ENCODE data around the gene CLMP. TPM values are rescaled to one million over a fixed set of nuclear protein-coding genes. Genes with fewer than 3 reads are reported as not detected.

The CLMP gene
- total and polyA plus RNA-seq, 2 experiments from 2014 or later, result 2.1 to 8.4 TPM

- Histone ChIP-seq H3K4me3 (no peak overlapping the region), H3K36me3 (no peaks in the 10 kb centered on the region), H3K27me3 (no peaks in the 10 kb centered on the region), H3K27ac (peak overlapping the region; percentile 87), H3K9me3 (ENCODE audit: low read depth) (no peaks in the 10 kb centered on the region), H3K4me1 (ENCODE audit: low read depth) (no peaks in the 10 kb centered on the region)
- DNase-seq (ENCODE audit: low read depth in 1 of 2, low spot score in 1 of 2), result peak; percentile 68 to 94
- peak; percentile 94 for TF ChIP-seq CTCF (IDR thresholded peaks at IDR 0.05; ENCODE audit: low read depth, low read length)
Observed at GRCh38 chr11:123166071-123166559, 28.9 kb downstream of the CLMP start.

- DNase-seq (ENCODE audit: low read depth in 1 of 2, low spot score in 1 of 2), result no peak
- Histone ChIP-seq H3K9me3 (ENCODE audit: low read depth) (no peaks in the 10 kb centered on the region), H3K36me3 (no peaks in the 10 kb centered on the region), H3K27ac (peak overlapping the region; percentile 87), H3K4me1 (ENCODE audit: low read depth) (no peaks in the 10 kb centered on the region), H3K4me3 (no peak overlapping the region), H3K27me3 (no peaks in the 10 kb centered on the region)
- TF ChIP-seq CTCF (IDR thresholded peaks at IDR 0.05; ENCODE audit: low read depth, low read length), result no peak
Observed at GRCh38 chr11:123164732-123165450, 30.2 kb downstream of the CLMP start.

- TF ChIP-seq CTCF (IDR thresholded peaks at IDR 0.05; ENCODE audit: low read depth, low read length), result peak; percentile 31
- no peak overlapping the region for H3K4me3 ChIP-seq
- H3K9me3 ChIP-seq (ENCODE audit: low read depth), result no peaks in the 10 kb centered on the region
- H3K4me1 ChIP-seq (ENCODE audit: low read depth), result peaks cover 11% of the 10 kb centered on the region
- H3K27ac ChIP-seq, result no peak overlapping the region
- no peaks in the 10 kb centered on the region for H3K27me3 ChIP-seq
- H3K36me3 ChIP-seq, result no peaks in the 10 kb centered on the region
- DNase-seq (ENCODE audit: low read depth in 1 of 2, low spot score in 1 of 2), result no peak
Observed at GRCh38 chr11:123163621-123164020, 31.4 kb downstream of the CLMP start.

- no peaks in the 10 kb centered on the region for H3K9me3 ChIP-seq (ENCODE audit: low read depth)
- DNase-seq (ENCODE audit: low read depth in 1 of 2, low spot score in 1 of 2), result peak in 1 of 2 donors; percentile 41
- no peak for TF ChIP-seq CTCF (IDR thresholded peaks at IDR 0.05; ENCODE audit: low read depth, low read length)
- no peaks in the 10 kb centered on the region for H3K36me3 ChIP-seq
- H3K4me1 ChIP-seq (ENCODE audit: low read depth), result peaks cover 31% of the 10 kb centered on the region
- H3K27me3 ChIP-seq, result no peaks in the 10 kb centered on the region
- H3K4me3 ChIP-seq, result no peak overlapping the region
- no peak overlapping the region for H3K27ac ChIP-seq
Observed at GRCh38 chr11:123161376-123162030, 33.5 kb downstream of the CLMP start.

- TF ChIP-seq CTCF (IDR thresholded peaks at IDR 0.05; ENCODE audit: low read depth, low read length), result no peak
- peak overlapping the region; percentile 90 for H3K27ac ChIP-seq
Observed at GRCh38 chr11:123159183-123159857, 35.7 kb downstream of the CLMP start.

More at GRCh38 chr11:123159183-123159857, 35.7 kb downstream of the CLMP start:
- Histone ChIP-seq H3K36me3 (no peaks in the 10 kb centered on the region), H3K4me3 (no peak overlapping the region), H3K27me3 (no peaks in the 10 kb centered on the region), H3K4me1 (ENCODE audit: low read depth) (peaks cover 31% of the 10 kb centered on the region), H3K9me3 (ENCODE audit: low read depth) (no peaks in the 10 kb centered on the region)
- DNase-seq (ENCODE audit: low read depth in 1 of 2, low spot score in 1 of 2), result peak in 1 of 2 donors; percentile 47

Data from cardiac muscle cell (in vitro differentiated cells and primary cell).